Activated B cell treated with CpG ODN at 0.5 μM for 24 hours (primary cell): ENCODE measurements around the gene MYOF. TPM values are rescaled to one million over a fixed set of nuclear protein-coding genes. Genes with fewer than 3 reads are reported as not detected.

ENCODE experiments used
- ATAC-seq: fragments of 200-7000 bp; cut with Tn5 transposase; one replicate; pipeline ENCODE4 v1.10.0; 2021; ENCODE audit warnings: low read depth, mild to moderate bottlenecking, moderate library complexity
- CTCF ChIA-PET: fragments of 350-600 bp; sonication (Branson Sonifier 250); formaldehyde crosslinking; loops from one replicate; lab custom pipeline; 2021; ENCODE audit warnings: antibody characterized with exemption; lab: Charles Lee
- POLR2A ChIA-PET: fragments of 350-600 bp; sonication (Branson Sonifier 250); formaldehyde crosslinking; loops from one replicate; lab custom pipeline; 2021; ENCODE audit warnings: antibody characterized with exemption; lab: Charles Lee
- DNase-seq: peaks from one replicate; pipeline ENCODE4 v3.0.0; 2022
- H3K27ac Mint-ChIP-seq: one replicate; pipeline ENCODE4 v1.8.0; 2020; ENCODE audit warnings: mixed read lengths
- H3K27me3 Mint-ChIP-seq: one replicate; pipeline ENCODE4 v1.8.0; 2021; ENCODE audit warnings: mixed read lengths
- H3K36me3 Mint-ChIP-seq: one replicate; pipeline ENCODE4 v1.8.0; 2021; ENCODE audit warnings: low read depth, mixed read lengths
- H3K4me1 Mint-ChIP-seq: one replicate; pipeline ENCODE4 v1.8.0; 2021; ENCODE audit warnings: mixed read lengths
- H3K4me3 Mint-ChIP-seq: one replicate; pipeline ENCODE4 v1.8.0; 2020; ENCODE audit warnings: mild to moderate bottlenecking, mixed read lengths
- H3K9me3 Mint-ChIP-seq: one replicate; pipeline ENCODE4 v1.8.0; 2020; ENCODE audit warnings: mixed read lengths
- intact Hi-C: fragments of 100-400 bp; cut with micrococcal nuclease; formaldehyde crosslinking; loops from one replicate; pipeline ENCODE4 v1.15.1; 2024
- total RNA-seq: library from RNA; stranded (reverse); gene quantifications from 2 replicates; pipeline ENCODE4 v1.2.3, GENCODE V29; 2022
- TF ChIP-seq, protein P1 (sequence below): fragments of 200-600 bp; IDR thresholded peaks from one replicate; pipeline ENCODE4 v1.8.0; 2022; ENCODE audit warnings: antibody characterized with exemption, mild to moderate bottlenecking

MYOF gene
- total RNA-seq, 1 donor from 2014 or later = 0.09 TPM

DNA sequence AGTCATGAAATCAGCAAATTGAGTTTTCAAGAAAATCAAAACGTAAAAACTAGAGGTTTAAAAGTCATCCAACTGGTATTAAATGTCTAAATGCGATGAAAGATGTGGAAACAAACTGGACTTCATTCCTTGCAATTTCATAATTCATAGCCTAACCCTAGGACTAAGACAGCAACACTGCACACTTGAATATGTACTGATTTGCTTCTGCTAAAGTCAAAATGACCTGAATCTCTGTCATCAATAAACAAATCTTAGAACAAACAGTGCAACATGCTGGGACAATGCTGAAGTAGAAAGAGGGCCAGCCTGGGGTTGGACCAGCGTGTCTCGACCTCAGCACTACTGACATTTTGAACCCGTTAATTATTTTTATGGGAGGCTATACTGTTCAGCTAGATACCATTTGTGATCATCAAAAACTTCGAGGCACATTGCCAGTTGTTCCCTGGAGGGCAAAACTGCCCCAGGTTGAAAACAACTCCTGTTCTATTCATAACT is 47.1 kb downstream of the MYOF start:
- Mint-ChIP-seq H3K27me3 (peaks cover 8% of the 10 kb centered on the region), H3K4me1 (no peaks in the 10 kb centered on the region), H3K27ac (no peak overlapping the region), H3K9me3 (no peaks in the 10 kb centered on the region), H3K36me3 (no peaks in the 10 kb centered on the region), H3K4me3 (no peak overlapping the region)
- ChIA-PET POLR2A (no interaction called here), CTCF (interaction anchor here (1.2 kb wide), 1 partner anchor 59 kb away, joined by 4 read pairs; no protein-coding TSS in a partner anchor)
- intact Hi-C loops = no loop called here
- ATAC-seq (no peak), DNase-seq (no peak)
- TF ChIP-seq, protein P1, sequence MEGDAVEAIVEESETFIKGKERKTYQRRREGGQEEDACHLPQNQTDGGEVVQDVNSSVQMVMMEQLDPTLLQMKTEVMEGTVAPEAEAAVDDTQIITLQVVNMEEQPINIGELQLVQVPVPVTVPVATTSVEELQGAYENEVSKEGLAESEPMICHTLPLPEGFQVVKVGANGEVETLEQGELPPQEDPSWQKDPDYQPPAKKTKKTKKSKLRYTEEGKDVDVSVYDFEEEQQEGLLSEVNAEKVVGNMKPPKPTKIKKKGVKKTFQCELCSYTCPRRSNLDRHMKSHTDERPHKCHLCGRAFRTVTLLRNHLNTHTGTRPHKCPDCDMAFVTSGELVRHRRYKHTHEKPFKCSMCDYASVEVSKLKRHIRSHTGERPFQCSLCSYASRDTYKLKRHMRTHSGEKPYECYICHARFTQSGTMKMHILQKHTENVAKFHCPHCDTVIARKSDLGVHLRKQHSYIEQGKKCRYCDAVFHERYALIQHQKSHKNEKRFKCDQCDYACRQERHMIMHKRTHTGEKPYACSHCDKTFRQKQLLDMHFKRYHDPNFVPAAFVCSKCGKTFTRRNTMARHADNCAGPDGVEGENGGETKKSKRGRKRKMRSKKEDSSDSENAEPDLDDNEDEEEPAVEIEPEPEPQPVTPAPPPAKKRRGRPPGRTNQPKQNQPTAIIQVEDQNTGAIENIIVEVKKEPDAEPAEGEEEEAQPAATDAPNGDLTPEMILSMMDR = no peak

DNA sequence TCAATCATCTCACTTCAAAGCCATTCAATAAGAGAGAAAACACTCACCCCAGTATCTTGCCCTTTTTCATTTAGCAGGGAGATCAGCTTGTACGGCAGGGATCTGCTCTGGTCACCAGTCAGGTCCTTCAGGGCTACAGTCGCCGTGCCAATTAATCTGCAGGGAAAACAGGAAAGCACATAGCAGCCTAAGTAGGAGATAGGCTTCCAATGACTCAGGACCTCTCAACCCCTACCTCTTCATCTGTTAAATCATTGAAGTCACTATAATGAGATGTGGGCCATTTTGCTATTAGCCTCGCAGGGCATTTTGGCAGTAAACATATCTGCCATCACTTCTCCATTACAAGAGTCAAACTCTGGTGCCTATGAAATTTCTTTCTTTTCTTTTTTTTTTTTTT is 50.8 kb downstream of the MYOF start:
- TF ChIP-seq, protein P1 = no peak
- Mint-ChIP-seq H3K36me3 (no peaks in the 10 kb centered on the region), H3K4me3 (no peak overlapping the region), H3K9me3 (peaks cover 4% of the 10 kb centered on the region), H3K4me1 (peaks cover 17% of the 10 kb centered on the region), H3K27me3 (no peaks in the 10 kb centered on the region), H3K27ac (no peak overlapping the region)
- DNase-seq (no peak), ATAC-seq (no peak)
- intact Hi-C loops = no loop called here
- ChIA-PET POLR2A (no interaction called here), CTCF (interaction anchor here (1.0 kb wide), 1 partner anchor 55 kb away, joined by 3 read pairs; no protein-coding TSS in a partner anchor)

DNA sequence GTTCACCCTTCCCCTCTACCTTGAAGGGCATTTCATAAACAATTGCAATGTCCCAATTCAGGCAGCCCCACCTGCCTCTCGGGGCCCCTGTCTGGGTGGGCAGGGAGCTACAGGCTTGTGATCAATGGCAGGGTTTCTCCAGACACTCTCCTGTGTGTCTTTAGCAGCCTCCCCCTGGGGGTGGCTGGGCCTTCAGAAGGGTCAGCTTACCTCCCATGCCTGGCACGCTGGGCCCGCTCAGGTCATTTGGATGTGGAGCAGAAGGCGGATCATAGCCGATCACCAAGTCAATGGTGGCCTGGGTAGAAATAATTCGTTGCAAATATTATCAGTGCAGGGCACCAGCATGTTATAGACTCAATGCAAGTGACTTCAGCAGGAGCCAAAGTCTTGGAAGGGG is 56.3 kb downstream of the MYOF start:
- TF ChIP-seq, protein P1 = no peak
- intact Hi-C loops = no loop called here
- Mint-ChIP-seq H3K36me3 (no peaks in the 10 kb centered on the region), H3K9me3 (peaks cover 4% of the 10 kb centered on the region), H3K27ac (no peak overlapping the region), H3K4me3 (no peak overlapping the region), H3K27me3 (no peaks in the 10 kb centered on the region), H3K4me1 (peaks cover 17% of the 10 kb centered on the region)
- POLR2A ChIA-PET = no interaction called here
- CTCF ChIA-PET = no interaction called here
- no peak for DNase-seq
- ATAC-seq = no peak

DNA sequence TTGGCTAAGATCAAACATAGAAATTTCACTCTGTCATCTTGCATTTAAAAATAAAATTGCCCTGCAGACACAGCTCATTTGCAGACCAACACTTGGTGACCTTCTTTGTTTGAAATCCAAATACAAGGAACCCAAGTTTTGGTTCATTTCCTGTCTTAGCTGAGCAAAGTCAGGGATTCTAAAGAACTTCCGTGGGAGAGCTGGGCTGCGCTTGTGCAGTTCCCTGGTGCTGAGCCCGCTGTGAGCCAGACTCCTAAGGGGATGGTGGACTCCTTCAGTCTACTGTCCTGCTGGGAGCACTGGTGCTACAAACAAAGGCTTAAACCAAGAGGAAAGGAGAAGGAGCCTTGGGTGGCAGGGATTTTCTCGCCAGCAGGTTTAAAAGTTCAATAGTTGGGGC is 60.0 kb downstream of the MYOF start:
- H3K4me3 Mint-ChIP-seq = no peak overlapping the region
- TF ChIP-seq, protein P1 = no peak
- no peaks in the 10 kb centered on the region for H3K9me3 Mint-ChIP-seq
- H3K4me1 Mint-ChIP-seq = peaks cover 3% of the 10 kb centered on the region
- ChIA-PET POLR2A (no interaction called here), CTCF (no interaction called here)
- no peaks in the 10 kb centered on the region for H3K36me3 Mint-ChIP-seq
- intact Hi-C loops = no loop called here
- DNase-seq (no peak), ATAC-seq (no peak)
- no peaks in the 10 kb centered on the region for H3K27me3 Mint-ChIP-seq
- H3K27ac Mint-ChIP-seq = no peak overlapping the region

DNA sequence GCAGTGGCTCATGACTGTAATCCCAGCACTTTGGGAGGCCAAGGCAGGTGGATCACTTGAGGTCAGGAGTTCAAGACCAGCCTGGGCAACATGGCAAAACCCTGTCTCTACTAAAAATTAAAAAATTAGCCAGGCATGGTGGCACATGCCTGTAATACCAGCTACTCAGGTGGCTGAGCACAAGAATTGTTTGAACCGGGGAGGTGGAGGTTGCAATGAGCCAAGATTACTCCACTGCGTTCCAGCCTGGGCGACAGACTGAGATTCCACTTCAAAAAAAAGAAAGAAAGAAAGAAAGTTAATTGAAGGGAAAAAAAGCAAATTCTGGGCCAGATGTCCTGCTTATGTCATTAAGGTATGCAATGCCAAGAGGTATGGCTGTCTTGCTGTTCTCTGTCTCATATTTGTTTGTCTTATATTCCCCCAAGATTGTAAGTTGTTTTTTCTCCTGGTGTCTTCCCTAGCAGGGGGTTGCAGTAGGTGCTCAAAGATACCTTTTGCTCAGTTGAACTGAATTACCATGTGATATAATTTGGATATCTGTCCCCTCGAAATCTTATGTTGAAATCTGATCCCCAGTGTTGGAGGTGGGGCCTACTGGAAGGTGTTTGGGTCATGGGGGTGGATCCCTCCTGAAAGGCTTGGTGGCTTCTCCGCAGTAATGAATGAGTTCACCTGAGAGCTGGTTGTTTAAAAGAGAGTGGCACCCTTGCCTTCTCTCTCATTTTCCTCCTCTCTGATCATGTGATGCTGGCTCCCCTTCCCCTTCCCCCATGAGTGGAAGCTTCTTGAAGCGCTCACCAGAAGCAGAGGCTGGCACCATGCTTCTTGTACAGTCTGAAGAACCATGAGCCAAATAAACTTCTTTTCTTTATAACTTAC is 60.9 kb downstream of the MYOF start:
- no peak for ATAC-seq

More for the DNA sequence above, 60.9 kb downstream of the MYOF start:
- TF ChIP-seq, protein P1 = no peak
- intact Hi-C loops = no loop called here
- Mint-ChIP-seq H3K27ac (no peak overlapping the region), H3K27me3 (no peaks in the 10 kb centered on the region), H3K9me3 (no peaks in the 10 kb centered on the region), H3K4me3 (no peak overlapping the region), H3K36me3 (no peaks in the 10 kb centered on the region), H3K4me1 (no peaks in the 10 kb centered on the region)
- ChIA-PET CTCF (no interaction called here), POLR2A (no interaction called here)
- DNase-seq = no peak
